Measurements from ENCODE around the gene YARS1. TPM values are rescaled to one million over a fixed set of nuclear protein-coding genes. Genes with fewer than 3 reads are reported as not detected.
"Not testable (repeated sequence)": the region's sequence is repeated elsewhere in the genome, so short reads cannot be mapped to it uniquely, and the experiment has no call there.

YARS1 gene
- total RNA-seq, 1 experiment from 2014 or later: 262 TPM

- H3K27me3 ChIP-seq (replicated peaks; ENCODE audit: insufficient read depth, low read depth, low read length, poor library complexity): no peaks in the 10 kb centered on the region
- no TSS peak for BruUV-seq (replicated peaks)
- no peak for DNase-seq (ENCODE audit: low spot score)
- TF ChIP-seq EZH2 (IDR thresholded peaks at IDR 0.05; ENCODE audit: borderline replicate concordance, low read depth, low read length, poor library complexity, severe bottlenecking): no peak
- no peak for TF ChIP-seq CTCF (conservative IDR thresholded peaks at IDR 0.05; ENCODE audit: low read depth, low read length)
- ChIA-PET POLR2A (ENCODE audit: low non-redundant PET) (no interaction called here), CTCF (no interaction called here)
- intact Hi-C loops (cut with micrococcal nuclease; ENCODE audit: unreplicated experiment): no loop called here
- H3K4me1 ChIP-seq (ENCODE audit: insufficient read depth, low read length, poor library complexity, severe bottlenecking): no peaks in the 10 kb centered on the region
- H3K36me3 ChIP-seq (ENCODE audit: insufficient read depth, low read length, poor library complexity, severe bottlenecking): peaks cover 77% of the 10 kb centered on the region
- H3K27ac ChIP-seq (ENCODE audit: low read depth, low read length, poor library complexity, severe bottlenecking): no peak overlapping the region
- H3K4me3 ChIP-seq (ENCODE audit: low read depth, low read length, poor library complexity, severe bottlenecking): no peak overlapping the region
- no peaks in the 10 kb centered on the region for H3K9me3 ChIP-seq (ENCODE audit: low read depth, low read length, poor library complexity, severe bottlenecking)
Measured at GRCh38 chr1:32798679-32799416, 18.3 kb downstream of the YARS1 start.

GRCh38 chr1:32798191-32798590, 19.0 kb downstream of the YARS1 start:
- intact Hi-C loops (cut with micrococcal nuclease; ENCODE audit: unreplicated experiment): no loop called here
- TF ChIP-seq CTCF (conservative IDR thresholded peaks at IDR 0.05; ENCODE audit: low read depth, low read length) (no peak), EZH2 (IDR thresholded peaks at IDR 0.05; ENCODE audit: borderline replicate concordance, low read depth, low read length, poor library complexity, severe bottlenecking) (no peak)
- Histone ChIP-seq H3K27ac (ENCODE audit: low read depth, low read length, poor library complexity, severe bottlenecking) (no peak overlapping the region), H3K4me1 (ENCODE audit: insufficient read depth, low read length, poor library complexity, severe bottlenecking) (no peaks in the 10 kb centered on the region), H3K27me3 (replicated peaks; ENCODE audit: insufficient read depth, low read depth, low read length, poor library complexity) (no peaks in the 10 kb centered on the region), H3K36me3 (ENCODE audit: insufficient read depth, low read length, poor library complexity, severe bottlenecking) (peaks cover 79% of the 10 kb centered on the region), H3K9me3 (ENCODE audit: low read depth, low read length, poor library complexity, severe bottlenecking) (no peaks in the 10 kb centered on the region), H3K4me3 (ENCODE audit: low read depth, low read length, poor library complexity, severe bottlenecking) (no peak overlapping the region)
- no peak for DNase-seq (ENCODE audit: low spot score)
- ChIA-PET CTCF (no interaction called here), POLR2A (ENCODE audit: low non-redundant PET) (no interaction called here)
- BruUV-seq (replicated peaks): no TSS peak

- no peak for TF ChIP-seq EZH2 (IDR thresholded peaks at IDR 0.05; ENCODE audit: borderline replicate concordance, low read depth, low read length, poor library complexity, severe bottlenecking)
- no peak for TF ChIP-seq CTCF (conservative IDR thresholded peaks at IDR 0.05; ENCODE audit: low read depth, low read length)
- Histone ChIP-seq H3K4me3 (ENCODE audit: low read depth, low read length, poor library complexity, severe bottlenecking) (no peak overlapping the region), H3K36me3 (ENCODE audit: insufficient read depth, low read length, poor library complexity, severe bottlenecking) (peaks cover 78% of the 10 kb centered on the region), H3K27ac (ENCODE audit: low read depth, low read length, poor library complexity, severe bottlenecking) (no peak overlapping the region), H3K4me1 (ENCODE audit: insufficient read depth, low read length, poor library complexity, severe bottlenecking) (no peaks in the 10 kb centered on the region), H3K9me3 (ENCODE audit: low read depth, low read length, poor library complexity, severe bottlenecking) (no peaks in the 10 kb centered on the region), H3K27me3 (replicated peaks; ENCODE audit: insufficient read depth, low read depth, low read length, poor library complexity) (no peaks in the 10 kb centered on the region)
- no peak for DNase-seq (ENCODE audit: low spot score)
- POLR2A ChIA-PET (ENCODE audit: low non-redundant PET): no interaction called here
- CTCF ChIA-PET: no interaction called here
- intact Hi-C loops (cut with micrococcal nuclease; ENCODE audit: unreplicated experiment): no loop called here
- BruUV-seq (replicated peaks): no TSS peak
Measured at GRCh38 chr1:32797456-32797855, 19.7 kb downstream of the YARS1 start.

GRCh38 chr1:32795763-32796162, 21.4 kb downstream of the YARS1 start:
- H3K4me1 ChIP-seq (ENCODE audit: insufficient read depth, low read length, poor library complexity, severe bottlenecking); H3K27ac ChIP-seq (ENCODE audit: low read depth, low read length, poor library complexity, severe bottlenecking); H3K9me3 ChIP-seq (ENCODE audit: low read depth, low read length, poor library complexity, severe bottlenecking); H3K27me3 ChIP-seq (replicated peaks; ENCODE audit: insufficient read depth, low read depth, low read length, poor library complexity); H3K4me3 ChIP-seq (ENCODE audit: low read depth, low read length, poor library complexity, severe bottlenecking); BruUV-seq (replicated peaks); CTCF ChIA-PET; DNase-seq (ENCODE audit: low spot score); POLR2A ChIA-PET (ENCODE audit: low non-redundant PET); intact Hi-C loops (cut with micrococcal nuclease; ENCODE audit: unreplicated experiment): not testable (repeated sequence)
- H3K36me3 ChIP-seq (ENCODE audit: insufficient read depth, low read length, poor library complexity, severe bottlenecking): peaks cover 81% of the 10 kb centered on the region

Measured in A673 (cell line).